Upper lobe of right lung (tissue), 1 donor: Measurements from ENCODE around the gene TRPC6. TPM values are rescaled to one million over a fixed set of nuclear protein-coding genes. Genes with fewer than 3 reads are reported as not detected.

ENCODE experiments used
- ATAC-seq: fragments of 200-7000 bp; cut with Tn5 transposase; one replicate; pipeline ENCODE4 v1.9.1; 2020; ENCODE audit warnings: mild to moderate bottlenecking, moderate library complexity
- DNase-seq: peaks from one replicate; pipeline ENCODE4 v3.0.0-alpha.2; 2020
- H3K27ac ChIP-seq: fragments of 200-600 bp; one replicate; pipeline ENCODE4 v1.8.0; 2022
- H3K27me3 ChIP-seq: fragments of 200-600 bp; one replicate; pipeline ENCODE4 v1.8.0; 2022; ENCODE audit warnings: mild to moderate bottlenecking
- H3K36me3 ChIP-seq: fragments of 200-600 bp; one replicate; pipeline ENCODE4 v1.8.0; 2022
- H3K4me1 ChIP-seq: fragments of 200-600 bp; one replicate; pipeline ENCODE4 v1.8.0; 2022
- H3K4me3 ChIP-seq: fragments of 200-600 bp; one replicate; pipeline ENCODE4 v1.8.0; 2022; ENCODE audit warnings: mild to moderate bottlenecking
- H3K9me3 ChIP-seq: fragments of 200-600 bp; one replicate; pipeline ENCODE4 v1.8.0; 2022
- intact Hi-C: fragments of 100-400 bp; cut with DNase I; formaldehyde crosslinking; loops from one replicate; pipeline ENCODE4 v1.11.0; 2022
- total RNA-seq: library from RNA; stranded (reverse); fragmentation: NEBNext Ultra II Directional; extraction: Animal tissue kit (Norgen Biotek cat#: 25700); gene quantifications from one replicate; pipeline ENCODE4 v1.2.1, GENCODE V29; 2021
- TF ChIP-seq, protein P1 (sequence below): fragments of 200-600 bp; IDR thresholded peaks from one replicate; pipeline ENCODE4 v1.8.0; 2022; ENCODE audit warnings: antibody characterized with exemption
- donor health status: DM: no; HTN: yes; CAD: no; lungs with severe emphysema.

Gene TRPC6
- total RNA-seq, 1 donor from 2014 or later: 17.3 TPM

DNA sequence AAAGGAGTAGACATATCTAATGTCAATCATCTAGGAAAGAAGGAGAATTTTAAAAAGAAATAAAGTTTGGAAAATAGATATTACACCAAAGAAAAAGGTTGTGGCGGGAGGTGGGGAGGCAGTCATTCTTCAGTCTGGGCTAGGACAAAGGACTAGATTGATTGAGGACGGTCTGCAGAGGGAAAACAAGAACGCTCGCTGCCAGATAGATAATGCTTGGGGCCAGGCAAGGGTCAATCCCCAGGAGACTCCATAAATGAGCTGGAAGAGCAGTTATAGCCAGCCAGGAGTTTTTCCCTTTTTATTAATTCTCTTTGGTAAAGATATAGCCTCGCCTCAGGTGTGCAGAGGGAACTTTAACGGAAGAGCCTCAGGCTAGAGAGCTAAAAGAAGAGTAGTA is 6.3 kb downstream of the TRPC6 start:
- H3K36me3 ChIP-seq: no peaks in the 10 kb centered on the region
- ATAC-seq (no peak), DNase-seq (no peak)
- H3K4me3 ChIP-seq: no peak overlapping the region
- TF ChIP-seq, protein P1, sequence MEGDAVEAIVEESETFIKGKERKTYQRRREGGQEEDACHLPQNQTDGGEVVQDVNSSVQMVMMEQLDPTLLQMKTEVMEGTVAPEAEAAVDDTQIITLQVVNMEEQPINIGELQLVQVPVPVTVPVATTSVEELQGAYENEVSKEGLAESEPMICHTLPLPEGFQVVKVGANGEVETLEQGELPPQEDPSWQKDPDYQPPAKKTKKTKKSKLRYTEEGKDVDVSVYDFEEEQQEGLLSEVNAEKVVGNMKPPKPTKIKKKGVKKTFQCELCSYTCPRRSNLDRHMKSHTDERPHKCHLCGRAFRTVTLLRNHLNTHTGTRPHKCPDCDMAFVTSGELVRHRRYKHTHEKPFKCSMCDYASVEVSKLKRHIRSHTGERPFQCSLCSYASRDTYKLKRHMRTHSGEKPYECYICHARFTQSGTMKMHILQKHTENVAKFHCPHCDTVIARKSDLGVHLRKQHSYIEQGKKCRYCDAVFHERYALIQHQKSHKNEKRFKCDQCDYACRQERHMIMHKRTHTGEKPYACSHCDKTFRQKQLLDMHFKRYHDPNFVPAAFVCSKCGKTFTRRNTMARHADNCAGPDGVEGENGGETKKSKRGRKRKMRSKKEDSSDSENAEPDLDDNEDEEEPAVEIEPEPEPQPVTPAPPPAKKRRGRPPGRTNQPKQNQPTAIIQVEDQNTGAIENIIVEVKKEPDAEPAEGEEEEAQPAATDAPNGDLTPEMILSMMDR: no peak
- H3K4me1 ChIP-seq: peaks cover 3% of the 10 kb centered on the region
- H3K27me3 ChIP-seq: peaks cover 5% of the 10 kb centered on the region
- no peak overlapping the region for H3K27ac ChIP-seq
- no peaks in the 10 kb centered on the region for H3K9me3 ChIP-seq
- intact Hi-C loops: no loop called here

DNA sequence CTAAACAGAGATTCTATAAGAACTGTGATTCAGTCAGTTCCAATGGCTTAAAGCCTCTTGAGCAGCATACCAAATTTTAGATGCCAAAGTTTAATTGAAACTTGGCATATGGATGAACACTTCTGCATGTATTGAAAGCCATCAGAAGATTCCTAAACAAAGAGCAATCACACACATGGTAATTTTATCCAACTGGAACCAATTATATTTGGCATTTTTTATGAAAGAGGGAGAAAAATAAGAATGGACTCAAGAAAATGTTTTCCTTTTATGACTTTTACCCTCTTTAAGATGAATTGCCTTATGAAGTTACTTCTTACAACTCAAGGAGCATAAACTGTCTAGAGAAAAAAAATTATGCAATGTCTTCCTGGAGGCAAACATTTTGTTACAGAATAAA is 7.4 kb downstream of the TRPC6 start:
- H3K36me3 ChIP-seq: no peaks in the 10 kb centered on the region
- no peak overlapping the region for H3K27ac ChIP-seq
- H3K4me1 ChIP-seq: peaks cover 3% of the 10 kb centered on the region
- no peak overlapping the region for H3K4me3 ChIP-seq
- intact Hi-C loops: no loop called here
- H3K9me3 ChIP-seq: no peaks in the 10 kb centered on the region
- ATAC-seq (no peak), DNase-seq (no peak)
- TF ChIP-seq, protein P1: no peak
- no peaks in the 10 kb centered on the region for H3K27me3 ChIP-seq

DNA sequence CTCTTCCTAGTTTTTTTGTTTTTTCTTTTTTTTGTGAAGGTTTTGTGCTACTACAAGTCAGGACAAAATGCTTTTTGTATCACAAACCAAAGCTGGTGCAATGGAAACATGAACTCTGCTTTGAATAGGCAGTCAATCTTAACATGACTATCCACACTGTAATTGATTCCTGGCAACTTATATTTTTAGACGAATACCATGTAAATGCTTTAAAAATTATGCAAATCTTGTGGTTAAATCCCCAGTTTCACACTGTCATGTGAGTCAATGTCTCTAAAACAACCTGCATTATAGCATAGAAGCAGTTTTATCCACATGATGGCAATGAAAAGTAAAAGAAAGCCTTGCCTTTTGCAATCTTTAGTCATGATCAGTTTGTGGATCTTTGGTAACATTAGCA is 8.9 kb downstream of the TRPC6 start:
- intact Hi-C loops: no loop called here
- no peaks in the 10 kb centered on the region for H3K36me3 ChIP-seq
- peaks cover 3% of the 10 kb centered on the region for H3K4me1 ChIP-seq
- no peak for ATAC-seq
- H3K27ac ChIP-seq: no peak overlapping the region
- no peak for DNase-seq
- no peaks in the 10 kb centered on the region for H3K9me3 ChIP-seq
- no peak overlapping the region for H3K4me3 ChIP-seq
- TF ChIP-seq, protein P1: no peak
- no peaks in the 10 kb centered on the region for H3K27me3 ChIP-seq

DNA sequence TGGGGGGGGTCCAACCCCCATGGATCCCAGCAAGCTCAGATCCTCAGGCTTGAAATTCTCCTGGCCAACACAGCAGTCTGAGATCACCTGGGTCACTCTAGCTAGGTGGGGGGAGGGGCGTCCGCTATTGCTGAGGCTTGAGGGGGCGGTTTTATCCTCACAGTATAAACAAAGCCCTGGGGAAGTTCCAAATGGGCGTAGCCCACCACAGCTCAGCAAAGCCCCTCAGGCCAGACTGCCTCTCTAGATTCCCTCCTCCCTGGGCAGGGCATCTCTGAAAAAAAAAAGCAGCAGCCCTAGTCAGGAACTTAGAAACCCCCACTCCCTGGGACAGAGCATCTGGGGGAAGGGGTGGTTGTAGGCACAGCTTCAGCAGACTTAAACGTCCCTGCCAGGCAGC is 16.7 kb downstream of the TRPC6 start:
- DNase-seq (no peak), ATAC-seq (no peak)
- Histone ChIP-seq H3K36me3 (no peaks in the 10 kb centered on the region), H3K4me3 (no peak overlapping the region), H3K27ac (no peak overlapping the region), H3K4me1 (no peaks in the 10 kb centered on the region), H3K27me3 (no peaks in the 10 kb centered on the region), H3K9me3 (no peaks in the 10 kb centered on the region)
- intact Hi-C loops: no loop called here
- TF ChIP-seq, protein P1: no peak

DNA sequence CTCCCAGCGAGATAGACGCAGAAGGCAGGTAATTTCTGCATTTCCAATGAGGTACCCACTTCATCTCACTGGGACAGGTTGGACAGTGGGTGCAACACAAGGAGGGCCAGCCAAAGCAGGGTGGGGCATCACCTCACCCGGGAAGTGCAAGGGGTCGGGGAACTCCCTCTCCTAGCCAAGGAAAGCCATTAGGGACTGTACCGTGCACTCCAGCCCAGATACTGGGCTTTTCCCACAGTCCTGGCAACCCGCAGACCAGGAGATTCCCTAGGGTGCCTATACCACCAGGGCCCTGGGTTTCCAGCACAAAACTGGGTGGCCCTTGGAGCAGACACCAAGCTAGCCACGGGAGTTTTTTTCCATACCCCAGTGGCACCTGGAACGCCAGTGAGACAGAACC is 17.2 kb downstream of the TRPC6 start:
- Histone ChIP-seq H3K36me3 (no peaks in the 10 kb centered on the region), H3K27me3 (no peaks in the 10 kb centered on the region), H3K27ac (no peak overlapping the region), H3K9me3 (no peaks in the 10 kb centered on the region), H3K4me1 (no peaks in the 10 kb centered on the region), H3K4me3 (no peak overlapping the region)
- no peak for ATAC-seq
- intact Hi-C loops: no loop called here
- DNase-seq: no peak
- TF ChIP-seq, protein P1: no peak

DNA sequence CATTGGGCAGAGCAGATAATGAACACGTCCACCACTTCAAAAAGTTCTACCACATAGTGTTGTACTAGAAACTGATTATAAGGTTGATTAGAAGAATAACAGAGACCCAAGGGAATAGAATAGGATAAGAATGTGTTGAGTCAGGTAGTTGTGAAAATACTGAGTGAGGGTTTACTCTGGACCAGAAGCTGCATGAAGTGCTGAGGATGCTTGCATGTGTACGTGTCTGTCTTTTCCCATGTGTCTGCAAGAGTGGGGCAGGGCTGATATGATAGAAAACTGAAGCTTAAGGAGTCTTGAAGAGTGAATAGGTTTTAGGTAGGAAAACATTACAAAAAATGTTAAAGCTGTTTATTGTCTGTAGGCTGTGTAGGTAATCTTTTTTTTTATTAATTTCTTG is 20.6 kb downstream of the TRPC6 start:
- TF ChIP-seq, protein P1: no peak
- Histone ChIP-seq H3K4me1 (no peaks in the 10 kb centered on the region), H3K36me3 (no peaks in the 10 kb centered on the region), H3K27me3 (no peaks in the 10 kb centered on the region), H3K4me3 (no peak overlapping the region), H3K27ac (no peak overlapping the region), H3K9me3 (no peaks in the 10 kb centered on the region)
- no peak for DNase-seq
- intact Hi-C loops: no loop called here
- ATAC-seq: no peak
